Measurements from ENCODE around the gene KLKB1. TPM values are rescaled to one million over a fixed set of nuclear protein-coding genes. Genes with fewer than 3 reads are reported as not detected.
A peak's percentile ranks its signal among the peaks of the same experiment; 100 is the strongest.

Gene KLKB1
- total RNA-seq, 4 donors from 2014 or later, result 0.62 to 1.1 TPM; not detected in 2

DNA sequence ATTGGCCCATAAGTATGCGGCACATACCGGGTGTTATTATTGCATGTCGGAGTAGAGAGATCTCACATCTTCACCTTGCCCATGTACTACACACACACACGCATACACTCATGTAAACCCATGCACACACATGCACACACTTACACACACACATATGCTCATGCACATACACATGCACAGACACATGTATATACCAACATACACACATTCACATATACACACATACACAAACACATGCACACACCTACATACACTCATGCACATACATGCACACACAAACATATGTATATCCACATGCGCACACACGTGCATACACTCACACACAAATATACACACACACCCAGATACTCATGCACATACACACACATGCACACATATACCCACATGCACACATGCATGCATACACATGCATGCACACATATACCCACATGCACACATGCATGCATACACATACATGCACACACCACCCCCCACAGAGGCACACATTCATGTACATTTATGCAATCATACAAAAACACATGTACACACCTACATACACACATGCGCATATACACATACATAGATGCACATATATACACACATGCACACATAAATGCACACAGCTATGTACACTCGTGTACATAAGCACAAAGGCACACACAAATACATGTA lies 24.7 kb upstream of the KLKB1 start:
- intact Hi-C loops (cut with DNase I; ENCODE audit: low total_unique reads), result no loop called here
- Histone ChIP-seq H3K9me3 (no peaks in the 10 kb centered on the region), H3K4me3 (no peak overlapping the region), H3K27ac (no peak overlapping the region), H3K4me1 (no peaks in the 10 kb centered on the region), H3K36me3 (no peaks in the 10 kb centered on the region), H3K27me3 (no peaks in the 10 kb centered on the region)
- DNase-seq, result no peak
- TF ChIP-seq, protein P1, sequence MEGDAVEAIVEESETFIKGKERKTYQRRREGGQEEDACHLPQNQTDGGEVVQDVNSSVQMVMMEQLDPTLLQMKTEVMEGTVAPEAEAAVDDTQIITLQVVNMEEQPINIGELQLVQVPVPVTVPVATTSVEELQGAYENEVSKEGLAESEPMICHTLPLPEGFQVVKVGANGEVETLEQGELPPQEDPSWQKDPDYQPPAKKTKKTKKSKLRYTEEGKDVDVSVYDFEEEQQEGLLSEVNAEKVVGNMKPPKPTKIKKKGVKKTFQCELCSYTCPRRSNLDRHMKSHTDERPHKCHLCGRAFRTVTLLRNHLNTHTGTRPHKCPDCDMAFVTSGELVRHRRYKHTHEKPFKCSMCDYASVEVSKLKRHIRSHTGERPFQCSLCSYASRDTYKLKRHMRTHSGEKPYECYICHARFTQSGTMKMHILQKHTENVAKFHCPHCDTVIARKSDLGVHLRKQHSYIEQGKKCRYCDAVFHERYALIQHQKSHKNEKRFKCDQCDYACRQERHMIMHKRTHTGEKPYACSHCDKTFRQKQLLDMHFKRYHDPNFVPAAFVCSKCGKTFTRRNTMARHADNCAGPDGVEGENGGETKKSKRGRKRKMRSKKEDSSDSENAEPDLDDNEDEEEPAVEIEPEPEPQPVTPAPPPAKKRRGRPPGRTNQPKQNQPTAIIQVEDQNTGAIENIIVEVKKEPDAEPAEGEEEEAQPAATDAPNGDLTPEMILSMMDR (IDR thresholded peaks at IDR 0.05), result no peak
- no peak for TF ChIP-seq POLR2A (IDR thresholded peaks at IDR 0.05)

DNA sequence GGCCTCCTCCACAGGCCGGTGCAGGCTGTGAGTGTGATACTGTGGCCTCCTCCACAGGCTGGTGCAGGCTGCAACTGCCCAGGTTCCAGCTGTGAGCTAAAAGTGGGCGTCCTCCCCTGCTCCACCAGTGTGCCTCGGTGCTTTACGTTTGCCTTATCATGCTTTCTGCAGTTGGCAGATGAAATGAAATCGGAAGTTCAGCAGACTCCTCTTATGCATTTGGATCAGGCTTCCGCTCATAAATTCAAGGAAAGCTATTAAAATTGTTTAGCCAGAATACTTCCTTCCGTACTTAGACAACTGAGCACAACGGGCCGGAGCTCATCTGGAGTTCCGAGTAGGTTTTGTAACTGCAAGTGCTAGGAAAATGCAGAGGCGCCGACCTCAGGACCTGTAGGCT lies 23.9 kb upstream of the KLKB1 start:
- Histone ChIP-seq H3K9me3 (no peaks in the 10 kb centered on the region), H3K4me1 (no peaks in the 10 kb centered on the region), H3K27me3 (no peaks in the 10 kb centered on the region), H3K27ac (peak overlapping the region in 1 of 2 donors; percentile 66), H3K36me3 (no peaks in the 10 kb centered on the region), H3K4me3 (peak overlapping the region in 1 of 2 donors; percentile 26)
- TF ChIP-seq, protein P1 (IDR thresholded peaks at IDR 0.05), result no peak
- TF ChIP-seq POLR2A (IDR thresholded peaks at IDR 0.05), result no peak
- intact Hi-C loops (cut with DNase I; ENCODE audit: low total_unique reads), result no loop called here
- peak in 1 of 2 donors; percentile 32 for DNase-seq

DNA sequence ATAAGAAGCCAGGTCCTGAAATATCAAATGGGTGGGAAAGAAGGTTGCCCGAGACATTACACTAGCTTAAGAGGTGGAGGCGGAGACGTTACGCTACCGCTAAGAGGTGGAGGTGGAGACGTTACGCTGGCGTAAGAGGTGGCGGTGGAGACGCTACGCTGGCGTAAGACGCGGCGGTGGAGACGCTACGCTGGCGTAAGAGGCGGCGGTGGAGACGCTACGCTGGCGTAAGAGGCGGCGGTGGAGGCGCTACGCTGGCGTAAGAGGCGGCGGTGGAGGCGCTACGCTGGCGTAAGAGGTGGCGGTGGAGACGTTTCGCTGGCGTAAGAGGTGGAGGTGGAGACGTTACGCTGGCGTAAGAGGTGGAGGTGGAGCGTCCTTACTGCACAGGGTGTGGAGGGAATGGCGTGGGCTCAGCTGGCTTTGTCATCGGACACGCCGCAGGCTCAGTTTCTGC lies 23.2 kb upstream of the KLKB1 start:
- H3K36me3 ChIP-seq, result no peaks in the 10 kb centered on the region
- peak overlapping the region in 1 of 2 donors; percentile 66 for H3K27ac ChIP-seq
- no peaks in the 10 kb centered on the region for H3K9me3 ChIP-seq
- no peaks in the 10 kb centered on the region for H3K27me3 ChIP-seq
- no peaks in the 10 kb centered on the region for H3K4me1 ChIP-seq
- H3K4me3 ChIP-seq, result peak overlapping the region in 1 of 2 donors; percentile 26
- intact Hi-C loops (cut with DNase I; ENCODE audit: low total_unique reads), result no loop called here
- DNase-seq, result peak in 1 of 2 donors; percentile 50
- TF ChIP-seq, protein P1 (IDR thresholded peaks at IDR 0.05), result no peak
- no peak for TF ChIP-seq POLR2A (IDR thresholded peaks at IDR 0.05)

DNA sequence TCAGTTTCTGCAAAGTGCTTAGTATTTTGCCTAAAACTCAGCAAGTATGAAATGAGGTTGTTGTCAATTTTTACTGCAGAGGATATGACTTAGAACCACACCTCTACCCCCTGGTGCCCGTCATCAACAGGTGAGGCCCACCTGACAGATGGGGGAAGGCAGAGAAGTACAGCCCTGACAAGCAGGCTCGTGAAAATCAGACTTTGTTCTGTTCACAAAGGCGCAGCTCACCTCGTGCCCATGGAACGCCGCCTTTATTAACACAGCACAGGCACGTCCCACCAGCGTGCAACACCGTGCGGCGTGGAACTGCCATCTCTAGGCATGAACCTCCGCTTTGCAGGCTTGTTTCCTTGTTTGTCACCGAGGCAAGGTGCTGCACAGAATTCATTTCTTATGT lies 22.6 kb upstream of the KLKB1 start:
- no peaks in the 10 kb centered on the region for H3K4me1 ChIP-seq
- no peaks in the 10 kb centered on the region for H3K9me3 ChIP-seq
- no peaks in the 10 kb centered on the region for H3K36me3 ChIP-seq
- no peaks in the 10 kb centered on the region for H3K27me3 ChIP-seq
- peak overlapping the region in 1 of 2 donors; percentile 66 for H3K27ac ChIP-seq
- intact Hi-C loops (cut with DNase I; ENCODE audit: low total_unique reads), result no loop called here
- peak overlapping the region in 1 of 2 donors; percentile 26 for H3K4me3 ChIP-seq
- no peak for DNase-seq
- TF ChIP-seq POLR2A (IDR thresholded peaks at IDR 0.05), result no peak
- TF ChIP-seq, protein P1 (IDR thresholded peaks at IDR 0.05), result no peak

DNA sequence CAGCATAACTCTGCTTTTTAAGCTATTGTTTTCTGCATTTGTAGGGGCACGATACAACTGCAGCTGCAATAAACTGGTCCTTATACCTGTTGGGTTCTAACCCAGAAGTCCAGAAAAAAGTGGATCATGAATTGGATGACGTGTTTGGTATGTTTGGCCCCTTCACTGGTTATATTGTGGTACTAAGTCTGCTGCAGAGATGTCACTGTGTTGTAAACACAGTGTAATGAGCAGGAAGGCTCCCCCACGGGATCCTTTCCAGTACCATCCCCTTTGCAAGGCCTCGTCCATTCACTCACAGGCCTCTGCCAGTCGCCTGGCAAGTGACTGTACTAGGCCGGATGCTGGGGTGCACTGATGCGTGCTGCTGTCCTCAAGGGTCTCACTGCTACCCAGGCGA lies 22.2 kb upstream of the KLKB1 start:
- Histone ChIP-seq H3K9me3 (no peaks in the 10 kb centered on the region), H3K36me3 (no peaks in the 10 kb centered on the region), H3K4me3 (no peak overlapping the region), H3K27ac (no peak overlapping the region), H3K27me3 (no peaks in the 10 kb centered on the region), H3K4me1 (no peaks in the 10 kb centered on the region)
- TF ChIP-seq POLR2A (IDR thresholded peaks at IDR 0.05), result no peak
- TF ChIP-seq, protein P1 (IDR thresholded peaks at IDR 0.05), result no peak
- intact Hi-C loops (cut with DNase I; ENCODE audit: low total_unique reads), result no loop called here
- DNase-seq, result no peak

Data from uterus (tissue), 4 donors.